HG03280 (cell line): Measurements from ENCODE around the gene DISC1.

Experiments
- ATAC-seq: cut with Tn5 transposase; IDR thresholded peaks from one replicate; pipeline ENCODE4 v1.9.1; 2021; ENCODE audit warnings: mild to moderate bottlenecking, moderate library complexity; ENCODE audit not compliant: unreplicated experiment

The DISC1 gene

GRCh38 chr1:231972111-231972445 is 345.5 kb downstream of the DISC1 start:
- no peak for ATAC-seq

DNA sequence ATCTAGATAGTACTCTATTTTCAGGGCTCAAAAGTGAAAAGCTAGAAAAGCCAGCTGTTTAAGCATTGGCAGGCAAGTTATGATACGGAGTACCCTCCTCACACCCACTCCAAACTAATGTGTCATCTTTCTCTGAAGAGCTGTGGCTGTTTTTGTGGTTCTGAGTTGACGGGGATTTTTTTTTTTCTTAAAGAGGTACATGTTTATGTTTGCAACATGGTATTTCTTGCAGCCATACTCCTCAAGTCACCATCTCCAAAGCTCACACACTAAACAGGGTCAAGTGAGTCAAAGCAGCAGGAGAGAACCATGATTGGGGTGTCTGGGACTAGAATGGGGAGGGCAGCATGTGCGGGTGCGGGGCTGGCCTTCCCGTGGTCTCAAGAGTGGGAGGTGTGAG is 347.2 kb downstream of the DISC1 start:
- no peak for ATAC-seq

DNA sequence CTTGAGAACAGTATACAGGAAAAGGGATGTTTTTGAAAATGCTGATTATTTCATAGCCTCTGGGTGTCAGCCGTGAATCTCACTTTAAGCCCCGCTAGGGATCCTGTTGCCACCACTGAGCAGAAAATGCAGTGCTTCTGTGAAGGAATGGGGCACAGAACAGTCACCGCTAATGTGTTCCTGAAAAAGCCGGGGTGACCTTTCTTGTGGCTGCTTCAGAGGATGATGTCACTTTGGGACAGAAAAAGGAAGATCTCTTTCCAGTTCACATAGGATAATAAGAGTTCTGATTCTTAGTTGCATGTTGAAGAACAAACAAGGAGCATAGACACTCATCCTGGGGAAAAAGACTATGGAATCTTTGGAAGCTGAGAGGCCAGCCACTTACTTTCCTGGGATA is 349.6 kb downstream of the DISC1 start:
- no peak for ATAC-seq

GRCh38 chr1:231981675-231982074 is 355.1 kb downstream of the DISC1 start:
- no peak for ATAC-seq

- no peak for ATAC-seq
These were observed 356.4 kb downstream of the DISC1 start for GRCh38 chr1:231982871-231983587.

- ATAC-seq = no peak
These were observed 357.1 kb downstream of the DISC1 start for GRCh38 chr1:231983588-231984193.

DNA sequence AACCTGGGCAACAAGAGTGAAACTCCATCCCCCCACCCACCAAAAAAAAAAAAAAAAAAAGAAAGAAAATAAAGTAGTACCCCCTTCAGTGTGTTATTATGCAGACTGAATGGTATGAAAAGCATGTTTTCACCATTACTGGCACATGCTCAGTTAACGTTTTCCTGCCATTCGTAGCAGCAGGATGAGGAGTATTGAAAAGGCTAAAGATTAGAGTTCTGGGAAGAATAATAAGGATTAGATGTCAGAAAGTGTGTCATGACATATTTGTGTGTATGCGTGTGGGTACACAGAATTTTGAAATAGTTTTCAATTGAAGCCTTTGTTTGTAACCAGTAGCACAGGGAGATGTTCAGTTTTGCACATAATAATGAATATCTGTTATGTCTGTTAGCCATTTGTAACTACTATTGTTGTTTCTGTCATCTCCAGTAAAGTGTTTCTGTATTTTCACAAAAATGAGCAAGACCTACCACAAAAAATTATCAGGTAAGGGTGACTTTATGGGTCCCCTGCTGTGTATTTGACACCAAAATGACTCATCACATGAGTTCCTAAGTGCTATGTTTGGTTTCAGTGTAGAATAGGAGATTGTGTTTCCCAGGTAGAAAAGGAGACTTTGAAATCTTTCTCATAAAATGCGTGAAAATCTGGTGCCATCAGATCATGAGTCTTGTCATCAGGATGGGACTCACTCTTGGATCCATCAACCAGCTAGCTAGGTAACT is 358.9 kb downstream of the DISC1 start:
- ATAC-seq = no peak

- ATAC-seq = no peak
These were observed 360.2 kb downstream of the DISC1 start for GRCh38 chr1:231986631-231987336.

DNA sequence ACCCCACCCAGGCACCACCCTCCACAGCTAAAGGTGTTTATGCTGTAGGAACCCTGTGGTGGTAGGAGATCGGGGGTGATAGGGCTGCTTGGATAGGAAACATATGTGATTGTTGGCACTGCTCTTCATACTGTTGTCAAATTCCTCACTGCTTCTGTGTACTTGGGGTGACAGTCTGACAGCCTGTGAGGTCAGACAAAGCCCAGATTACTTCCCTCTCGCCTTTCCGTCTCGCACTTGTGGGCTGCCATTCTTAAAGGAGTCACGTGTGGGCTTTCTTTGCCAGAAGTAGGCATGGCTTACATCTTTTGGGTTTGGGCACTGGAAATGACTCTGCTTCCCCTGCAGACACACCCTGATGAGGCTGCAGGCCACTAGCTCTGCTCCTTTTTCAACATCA is 363.8 kb downstream of the DISC1 start:
- ATAC-seq = no peak

- ATAC-seq = no peak
These were observed 364.6 kb downstream of the DISC1 start for GRCh38 chr1:231991231-231991630.

GRCh38 chr1:231993968-231994455 is 367.4 kb downstream of the DISC1 start:
- ATAC-seq = no peak

- ATAC-seq = no peak
These were observed 372.2 kb downstream of the DISC1 start for GRCh38 chr1:231998791-231999190.

DNA sequence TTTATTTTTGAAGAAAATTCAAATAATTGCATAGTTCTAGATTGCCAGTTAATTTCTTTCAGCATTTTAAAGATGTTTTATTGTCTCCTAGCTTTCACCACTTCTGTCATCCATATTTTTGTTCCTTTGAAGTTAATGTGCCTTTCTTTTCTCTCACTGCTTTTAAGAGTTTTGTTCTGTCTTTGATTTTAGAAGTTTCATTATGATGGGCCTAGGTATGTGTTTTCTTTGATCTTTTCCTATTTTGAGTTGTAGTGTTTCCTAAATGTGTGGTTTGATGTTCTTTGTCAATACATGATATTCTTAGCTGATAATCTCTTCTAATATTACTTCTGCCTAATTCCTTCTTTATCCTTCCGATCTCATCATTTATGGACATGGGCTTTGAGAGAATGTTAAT is 378.7 kb downstream of the DISC1 start:
- ATAC-seq = no peak

DNA sequence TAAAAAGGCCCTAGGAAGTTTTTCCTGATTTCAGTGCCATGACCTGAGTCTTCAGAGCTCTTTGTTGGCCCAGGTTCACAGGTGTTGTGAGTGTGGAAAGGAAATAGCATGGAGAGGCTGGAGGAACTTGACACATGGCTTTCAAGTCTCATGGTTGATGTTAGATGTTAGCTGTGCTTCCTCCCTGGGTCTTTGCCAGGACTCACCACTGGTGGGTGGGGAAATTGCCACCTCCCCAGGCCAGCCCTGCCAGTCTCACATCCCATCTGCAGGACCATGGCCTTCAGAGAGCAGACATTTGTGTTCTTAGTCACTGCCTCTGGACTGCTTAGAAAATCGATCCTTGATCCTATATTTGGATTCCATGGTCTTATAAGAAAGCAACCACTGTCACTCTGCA is 383.2 kb downstream of the DISC1 start:
- no peak for ATAC-seq

GRCh38 chr1:232011961-232012360 is 385.4 kb downstream of the DISC1 start:
- no peak for ATAC-seq

- no peak for ATAC-seq
These were observed 386.3 kb downstream of the DISC1 start for GRCh38 chr1:232012773-232013386.

DNA sequence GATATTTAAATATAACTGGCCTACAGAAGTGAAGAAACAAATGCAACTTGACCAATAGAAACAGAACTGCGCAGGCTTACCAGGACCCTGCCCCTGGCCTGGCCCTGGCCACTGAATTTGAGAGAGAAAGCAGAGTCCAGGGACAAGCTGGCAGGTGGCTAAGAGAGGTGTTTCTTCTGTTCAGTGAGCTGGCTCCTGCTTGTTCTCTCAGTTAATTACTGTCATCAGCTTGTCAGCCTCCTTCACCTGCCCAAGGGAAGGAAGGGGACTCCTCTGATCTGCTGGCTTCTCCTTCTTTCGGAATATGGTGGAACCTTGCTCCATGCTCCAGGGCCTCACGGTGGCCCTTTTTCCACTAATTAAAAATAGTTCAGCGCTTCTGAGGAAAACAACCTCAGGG is 388.4 kb downstream of the DISC1 start:
- ATAC-seq = no peak

DNA sequence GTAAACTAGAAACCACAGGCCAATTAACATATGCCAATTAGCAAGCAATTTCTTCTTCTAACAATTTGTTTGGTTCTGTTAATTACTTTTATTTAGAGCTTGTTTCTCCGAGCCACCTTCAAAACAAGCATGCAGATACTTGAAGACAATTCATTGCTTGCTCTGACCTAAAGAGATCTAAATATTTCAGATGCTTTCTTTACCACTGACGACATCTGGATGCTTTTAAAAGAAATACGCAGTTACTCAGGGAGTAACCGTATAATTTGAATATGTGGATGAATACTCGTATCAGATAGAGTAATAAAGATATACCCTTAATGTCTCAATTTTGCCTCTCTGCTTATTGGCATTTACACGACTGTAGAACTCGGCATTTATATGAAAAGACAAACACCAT is 390.0 kb downstream of the DISC1 start:
- ATAC-seq = no peak

DNA sequence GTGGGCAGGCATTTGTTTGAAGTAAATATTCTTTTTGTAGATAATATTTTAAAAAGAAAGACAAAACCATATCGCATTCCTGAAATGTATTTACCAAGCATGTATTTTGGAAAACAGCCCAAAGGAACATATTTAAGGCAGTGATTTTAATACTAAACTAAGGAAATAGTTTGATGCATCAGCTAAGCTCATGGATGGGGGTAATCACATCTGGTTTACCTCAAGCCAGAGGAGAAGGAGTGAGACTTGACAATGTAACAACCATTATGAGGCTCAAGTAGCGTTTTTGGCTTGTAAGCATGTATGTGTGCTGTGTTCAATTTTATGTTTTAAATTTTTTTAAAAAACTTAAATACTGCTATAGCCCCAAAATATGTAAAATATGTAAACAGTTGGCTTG is 390.5 kb downstream of the DISC1 start:
- no peak for ATAC-seq

DNA sequence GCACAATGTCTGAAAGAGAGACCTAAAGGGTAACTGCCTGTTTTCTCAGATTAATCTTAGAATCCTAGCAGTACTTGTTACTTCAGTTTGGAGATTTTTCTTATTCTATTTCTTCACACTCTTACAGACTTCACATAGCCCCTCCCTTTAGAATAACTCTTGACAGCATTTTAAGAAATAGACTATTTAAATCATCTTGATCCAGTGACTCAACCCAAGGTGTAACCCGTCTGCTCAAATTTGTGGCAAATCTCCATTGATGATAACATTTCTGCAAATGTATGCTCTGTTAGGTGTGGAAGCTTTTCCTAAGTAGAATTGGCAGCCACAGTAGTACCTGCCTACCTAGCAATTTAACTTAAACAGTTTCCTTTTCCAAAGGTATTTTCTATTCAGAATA is 391.2 kb downstream of the DISC1 start:
- ATAC-seq = no peak
